GM12878 (cell line): ENCODE results near the gene TSPAN12. TPM values are rescaled to one million over a fixed set of nuclear protein-coding genes. Genes with fewer than 3 reads are reported as not detected.

Experiments
- E2F4 ChIP-seq: IDR thresholded peaks from 2 replicates; pipeline ENCODE4 v1.6.1; 2012; ENCODE audit warnings: low read depth, low read length, improper control_type of control experiment
- IKZF1 ChIP-seq: fragments of 450-650 bp; conservative IDR thresholded peaks from 2 replicates; pipeline ENCODE4 v1.6.1; 2017; ENCODE audit warnings: antibody characterized with exemption, mild to moderate bottlenecking
- KDM1A ChIP-seq: fragments of 200-600 bp; sonication (generic); IDR thresholded peaks from 2 replicates; pipeline ENCODE4 v1.6.1; 2016; ENCODE audit warnings: borderline replicate concordance
- PBX3 ChIP-seq: IDR thresholded peaks from 2 replicates; pipeline ENCODE4 v1.6.1; 2011; ENCODE audit warnings: mild to moderate bottlenecking, low read depth, low read length, moderate library complexity; ENCODE audit not compliant: insufficient replicate concordance
- PKNOX1 ChIP-seq: fragments of 450-650 bp; IDR thresholded peaks from 2 replicates; pipeline ENCODE4 v1.6.1; 2016; ENCODE audit warnings: mild to moderate bottlenecking
- REST ChIP-seq: IDR thresholded peaks from 2 replicates; pipeline ENCODE4 v1.6.1; 2012; ENCODE audit warnings: mild to moderate bottlenecking, low read depth, low read length
- SMARCA5 ChIP-seq: fragments of 450-650 bp; IDR thresholded peaks from 2 replicates; pipeline ENCODE4 v1.6.1; 2017; ENCODE audit warnings: mild to moderate bottlenecking
- ZNF207 ChIP-seq: fragments of 450-650 bp; IDR thresholded peaks from 2 replicates; pipeline ENCODE4 v1.6.1; 2014; ENCODE audit warnings: antibody characterized with exemption, mild to moderate bottlenecking, borderline replicate concordance
- polyA plus RNA-seq, 11 experiments: library from polyadenylated mRNA; depleted of rRNA in 4 of 11; unstranded in 6 of 11; stranded (reverse) in 5 of 11; fragments of >200 nt; fragmentation: Nextera tagmentation in 4 of 11; fragmentation: Illumina TruSeq in 1 of 11; extraction: Ambion mirVana in 4 of 11; extraction: Trizol in 1 of 11; gene quantifications; 1 replicate in 1 of 11; 2 replicates in 10 of 11; pipeline versions ENCODE4 v1.2.1 to v1.2.3, GENCODE V29; 2011 to 2016; ENCODE audit warnings: inconsistent platforms in 2 of 11, missing spikeins in 2 of 11, low read depth in 1 of 11
- total RNA-seq, 4 experiments: library from RNA; depleted of rRNA in 3 of 4; stranded (reverse); fragments of >200 nt in 3 of 4; fragmentation: Illumina TruSeq in 1 of 4; extraction: Trizol in 1 of 4; gene quantifications; 2 replicates each; pipeline versions ENCODE4 v1.2.1 to v1.2.3, GENCODE V29; 2013 to 2021

Gene TSPAN12
- total and polyA plus RNA-seq, 10 of the 15 experiments (the other 5 are each of a cell fraction or from before 2014, with no cell fraction given) = 0.67 to 110 (median 1.3) TPM

GRCh38 chr7:120833546-120833945 lies 24.4 kb downstream of the TSPAN12 start (continued):
- TF ChIP-seq IKZF1 (no peak), SMARCA5 (no peak), REST (no peak), KDM1A (no peak), E2F4 (no peak), ZNF207 (no peak), PBX3 (no peak), PKNOX1 (peak; percentile 63; the same call in 1 of the 2 replicates)
